GM19328 (cell line): ENCODE measurements around the gene OR2Z1.
"Not testable (repeated sequence)": the region's sequence is repeated elsewhere in the genome, so short reads cannot be mapped to it uniquely, and the experiment has no call there.

Experiments
- ATAC-seq: cut with Tn5 transposase; IDR thresholded peaks from one replicate; pipeline ENCODE4 v1.9.1; 2021; ENCODE audit warnings: mild to moderate bottlenecking, moderate library complexity; ENCODE audit not compliant: unreplicated experiment

The OR2Z1 gene

GRCh38 chr19:8700956-8701355 lies 20.5 kb upstream of the OR2Z1 start:
- no peak for ATAC-seq

- no peak for ATAC-seq
These were observed 19.1 kb upstream of the OR2Z1 start for GRCh38 chr19:8702350-8702749.

- no peak for ATAC-seq
These were observed 18.2 kb upstream of the OR2Z1 start for GRCh38 chr19:8703223-8703622.

GRCh38 chr19:8705304-8705703 lies 16.1 kb upstream of the OR2Z1 start:
- ATAC-seq: not testable (repeated sequence)

- ATAC-seq: no peak
These were observed 15.7 kb upstream of the OR2Z1 start for GRCh38 chr19:8705742-8706141.

GRCh38 chr19:8710337-8710736 lies 11.1 kb upstream of the OR2Z1 start:
- not testable (repeated sequence) for ATAC-seq

- ATAC-seq: no peak
These were observed 598 bp downstream of the OR2Z1 start for GRCh38 chr19:8722032-8722431.

GRCh38 chr19:8724276-8724675 lies 2.8 kb downstream of the OR2Z1 start:
- ATAC-seq: no peak

GRCh38 chr19:8731428-8732169 lies 10.2 kb downstream of the OR2Z1 start:
- ATAC-seq: no peak

- ATAC-seq: no peak
These were observed 16.9 kb downstream of the OR2Z1 start for GRCh38 chr19:8738377-8738776.

GRCh38 chr19:8739291-8740065 lies 18.0 kb downstream of the OR2Z1 start:
- not testable (repeated sequence) for ATAC-seq

GRCh38 chr19:8767257-8767656 lies 45.8 kb downstream of the OR2Z1 start:
- not testable (repeated sequence) for ATAC-seq

GRCh38 chr19:8769265-8769664 lies 47.8 kb downstream of the OR2Z1 start:
- not testable (repeated sequence) for ATAC-seq

GRCh38 chr19:8773587-8773986 lies 52.2 kb downstream of the OR2Z1 start:
- ATAC-seq: not testable (repeated sequence)
